Thoracic aorta (tissue), 2 donors: ENCODE results near the gene RIMBP2. TPM values are rescaled to one million over a fixed set of nuclear protein-coding genes. Genes with fewer than 3 reads are reported as not detected.

Experiments used
- ATAC-seq: fragments of 150-250 bp; one replicate; pipeline ENCODE4 v1.8.0; 2017; ENCODE audit warnings: low read depth; ENCODE audit not compliant: insufficient number of reproducible peaks, low FRiP score
- DNase-seq: peaks from one replicate; pipeline ENCODE4 v3.0.0-alpha.2; 2020; ENCODE audit warnings: low spot score
- H3K27ac ChIP-seq, 2 donors: fragments of 200-600 bp; sonication (generic); 1 replicate in 1 of 2; 2 replicates in 1 of 2; pipeline ENCODE4 v1.5.1; 2016; ENCODE audit warnings: mild to moderate bottlenecking in 2 of 2, moderate library complexity in 2 of 2
- H3K27me3 ChIP-seq: fragments of 200-600 bp; sonication (generic); replicated peaks from 2 replicates; pipeline ENCODE4 v1.6.0; 2016; ENCODE audit warnings: mild to moderate bottlenecking; ENCODE audit not compliant: insufficient read depth
- H3K36me3 ChIP-seq: fragments of 200-600 bp; sonication (generic); one replicate; pipeline ENCODE4 v1.5.1; 2016
- H3K4me1 ChIP-seq, 2 donors: fragments of 200-600 bp; sonication (generic); 1 replicate in 1 of 2; 2 replicates in 1 of 2; pipeline versions ENCODE4 v1.5.1 to v1.6.0; 2016; ENCODE audit warnings: low read depth in 2 of 2, mild to moderate bottlenecking in 1 of 2; ENCODE audit not compliant: control insufficient read depth in 1 of 2
- H3K4me3 ChIP-seq: fragments of 200-600 bp; sonication (generic); 2 replicates; pipeline ENCODE4 v1.5.1; 2016; ENCODE audit warnings: mild to moderate bottlenecking
- H3K9me3 ChIP-seq: fragments of 200-600 bp; sonication (generic); 2 replicates; pipeline ENCODE4 v1.5.1; 2016
- CTCF ChIP-seq: fragments of 200-600 bp; sonication (generic); IDR thresholded peaks from one replicate; pipeline ENCODE4 v1.5.1; 2019; ENCODE audit warnings: antibody characterized with exemption
- total RNA-seq, 2 donors: library from RNA; depleted of rRNA; stranded (reverse); fragments of >200 nt; gene quantifications; one replicate each; pipeline versions ENCODE4 v1.1.0 to v1.2.3, GENCODE V29; 2016

RIMBP2 gene
- total RNA-seq, 2 donors from 2014 or later: 0.54 to 0.92 TPM

- H3K9me3 ChIP-seq: no peaks in the 10 kb centered on the region
- H3K27me3 ChIP-seq: no peaks in the 10 kb centered on the region
- ATAC-seq (no peak), DNase-seq (no peak)
- no peaks in the 10 kb centered on the region for H3K4me1 ChIP-seq
- no peak for TF ChIP-seq CTCF
- no peak overlapping the region for H3K4me3 ChIP-seq
- no peaks in the 10 kb centered on the region for H3K36me3 ChIP-seq
- H3K27ac ChIP-seq: no peak overlapping the region
Measured at GRCh38 chr12:130613131-130613530, 103.0 kb downstream of the RIMBP2 start.

GRCh38 chr12:130611026-130611905 lies 104.8 kb downstream of the RIMBP2 start:
- DNase-seq (no peak), ATAC-seq (no peak)
- H3K4me1 ChIP-seq: no peaks in the 10 kb centered on the region
- no peaks in the 10 kb centered on the region for H3K27me3 ChIP-seq
- no peak overlapping the region for H3K4me3 ChIP-seq
- H3K36me3 ChIP-seq: no peaks in the 10 kb centered on the region
- H3K27ac ChIP-seq: no peak overlapping the region
- no peaks in the 10 kb centered on the region for H3K9me3 ChIP-seq
- TF ChIP-seq CTCF: no peak

- TF ChIP-seq CTCF: no peak
- no peak for DNase-seq
Measured at GRCh38 chr12:130609966-130610365, 106.1 kb downstream of the RIMBP2 start.

GRCh38 chr12:130608831-130609230 lies 107.3 kb downstream of the RIMBP2 start:
- DNase-seq (no peak), ATAC-seq (no peak)
- H3K36me3 ChIP-seq: no peaks in the 10 kb centered on the region
- no peaks in the 10 kb centered on the region for H3K4me1 ChIP-seq
- no peak overlapping the region for H3K27ac ChIP-seq
- H3K4me3 ChIP-seq: no peak overlapping the region
- TF ChIP-seq CTCF: no peak
- no peaks in the 10 kb centered on the region for H3K27me3 ChIP-seq
- H3K9me3 ChIP-seq: no peaks in the 10 kb centered on the region

More at GRCh38 chr12:130609966-130610365, 106.1 kb downstream of the RIMBP2 start:
- H3K27me3 ChIP-seq: no peaks in the 10 kb centered on the region
- no peak overlapping the region for H3K4me3 ChIP-seq
- H3K9me3 ChIP-seq: no peaks in the 10 kb centered on the region
- no peak for ATAC-seq
- no peak overlapping the region for H3K27ac ChIP-seq
- H3K4me1 ChIP-seq: no peaks in the 10 kb centered on the region
- H3K36me3 ChIP-seq: no peaks in the 10 kb centered on the region

- no peaks in the 10 kb centered on the region for H3K27me3 ChIP-seq
- H3K27ac ChIP-seq: no peak overlapping the region
- H3K36me3 ChIP-seq: no peaks in the 10 kb centered on the region
- no peak for ATAC-seq
- H3K9me3 ChIP-seq: no peaks in the 10 kb centered on the region
- no peak overlapping the region for H3K4me3 ChIP-seq
- DNase-seq: no peak
- no peak for TF ChIP-seq CTCF
- no peaks in the 10 kb centered on the region for H3K4me1 ChIP-seq
Measured at GRCh38 chr12:130608132-130608531, 108.0 kb downstream of the RIMBP2 start.
